WTC11 (cell line): Measurements from ENCODE around the gene USP7. TPM values are rescaled to one million over a fixed set of nuclear protein-coding genes. Genes with fewer than 3 reads are reported as not detected.

Experiments
- ATAC-seq: fragments of 200-7000 bp; cut with Tn5 transposase; 2 replicates; pipeline ENCODE4 v1.10.0; 2021; ENCODE audit warnings: mild to moderate bottlenecking, moderate library complexity
- CTCF ChIA-PET: fragments of 300-600 bp; sonication (Branson Sonifier 250); formaldehyde crosslinking; loops from one replicate; lab custom pipeline; 2021; ENCODE audit warnings: antibody characterized with exemption; lab: Charles Lee
- POLR2A ChIA-PET: fragments of 350-600 bp; sonication (Branson Sonifier 250); formaldehyde crosslinking; loops from one replicate; lab custom pipeline; 2021; ENCODE audit warnings: antibody characterized with exemption; lab: Charles Lee
- DNase-seq: peaks from one replicate; pipeline ENCODE4 v3.0.0; 2021; ENCODE audit warnings: low spot score
- H3K27ac Mint-ChIP-seq: 2 replicates; pipeline ENCODE4 v1.8.0; 2021; ENCODE audit warnings: mixed read lengths
- H3K27me3 Mint-ChIP-seq: 2 replicates; pipeline ENCODE4 v1.8.0; 2021; ENCODE audit warnings: low read depth, mild to moderate bottlenecking, moderate library complexity, mixed read lengths
- H3K36me3 Mint-ChIP-seq: 2 replicates; pipeline ENCODE4 v1.8.0; 2021; ENCODE audit warnings: mixed read lengths
- H3K4me1 Mint-ChIP-seq: 2 replicates; pipeline ENCODE4 v1.8.0; 2022; ENCODE audit warnings: mixed read lengths
- H3K4me3 Mint-ChIP-seq: 2 replicates; pipeline ENCODE4 v1.8.0; 2021; ENCODE audit warnings: mild to moderate bottlenecking, moderate library complexity, mixed read lengths
- H3K9me3 Mint-ChIP-seq: 2 replicates; pipeline ENCODE4 v1.8.0; 2021; ENCODE audit warnings: mixed read lengths
- AFF4 ChIP-seq: sonication (generic); formaldehyde crosslinking; IDR thresholded peaks from 2 replicates; pipeline ENCODE4 v1.8.1; 2023; ENCODE audit warnings: mild to moderate bottlenecking, missing genetic modification reagents, borderline replicate concordance
- ATF1 ChIP-seq: sonication (generic); formaldehyde crosslinking; IDR thresholded peaks from 2 replicates; pipeline ENCODE4 v1.8.1; 2023; ENCODE audit warnings: mild to moderate bottlenecking, moderate library complexity, missing genetic modification reagents
- CREM ChIP-seq: sonication (generic); formaldehyde crosslinking; IDR thresholded peaks from 2 replicates; pipeline ENCODE4 v1.8.1; 2022; ENCODE audit warnings: mild to moderate bottlenecking, missing genetic modification reagents, moderate library complexity
- CTCF ChIP-seq: fragments of 200-600 bp; IDR thresholded peaks from 2 replicates; pipeline ENCODE4 v1.8.0; 2022; ENCODE audit warnings: antibody characterized with exemption
- GABPB1 ChIP-seq: sonication (generic); formaldehyde crosslinking; IDR thresholded peaks from 2 replicates; pipeline ENCODE4 v1.8.1; 2023; ENCODE audit warnings: mild to moderate bottlenecking, missing genetic modification reagents
- GTF2I ChIP-seq: fragments of 250-450 bp; sonication (Bioruptor Pico); conservative IDR thresholded peaks from 2 replicates; pipeline ENCODE4 v1.4.0; 2021; ENCODE audit warnings: mild to moderate bottlenecking
- HMGA2 ChIP-seq: fragments of 250-450 bp; sonication (Bioruptor Pico); IDR thresholded peaks from 2 replicates; pipeline ENCODE4 v1.4.0; 2021; ENCODE audit warnings: mild to moderate bottlenecking, moderate library complexity
- JUN ChIP-seq: sonication (generic); formaldehyde crosslinking; IDR thresholded peaks from 2 replicates; pipeline ENCODE4 v1.8.0; 2023; ENCODE audit warnings: mild to moderate bottlenecking, missing genetic modification reagents
- MXD4 ChIP-seq: fragments of 250-450 bp; sonication (Bioruptor Pico); IDR thresholded peaks from 2 replicates; pipeline ENCODE4 v1.8.0; 2021; ENCODE audit warnings: mild to moderate bottlenecking, moderate library complexity, borderline replicate concordance
- NFE2L1 ChIP-seq: sonication (generic); formaldehyde crosslinking; IDR thresholded peaks from 2 replicates; pipeline ENCODE4 v1.8.1; 2023; ENCODE audit warnings: missing genetic modification reagents
- STAT6 ChIP-seq: sonication (generic); formaldehyde crosslinking; conservative IDR thresholded peaks from 2 replicates; pipeline ENCODE4 v1.8.1; 2023; ENCODE audit warnings: mild to moderate bottlenecking, low read depth, missing genetic modification reagents, moderate library complexity
- TP53 ChIP-seq: sonication (generic); formaldehyde crosslinking; IDR thresholded peaks from 2 replicates; pipeline ENCODE4 v1.8.1; 2023; ENCODE audit warnings: mild to moderate bottlenecking, missing genetic modification reagents
- ZBTB21 ChIP-seq: sonication (generic); formaldehyde crosslinking; IDR thresholded peaks from 2 replicates; pipeline ENCODE4 v1.8.1; 2023; ENCODE audit warnings: mild to moderate bottlenecking, missing genetic modification reagents, borderline replicate concordance
- total RNA-seq: library from RNA; stranded (reverse); gene quantifications from 3 replicates; pipeline ENCODE4 v1.2.3, GENCODE V29; 2021
- TF ChIP-seq, protein P1 (sequence below): sonication (generic); formaldehyde crosslinking; IDR thresholded peaks from 2 replicates; pipeline ENCODE4 v1.8.1; 2023; ENCODE audit warnings: mild to moderate bottlenecking, missing genetic modification reagents, moderate library complexity
- TF ChIP-seq, protein P2 (sequence below): sonication (generic); formaldehyde crosslinking; IDR thresholded peaks from 2 replicates; pipeline ENCODE4 v1.8.0; 2023; ENCODE audit warnings: missing genetic modification reagents, mild to moderate bottlenecking, borderline replicate concordance
- TF ChIP-seq, protein P3 (sequence below): fragments of 250-450 bp; sonication (Bioruptor Pico); conservative IDR thresholded peaks from 2 replicates; pipeline ENCODE4 v1.9.0; 2021; ENCODE audit warnings: mild to moderate bottlenecking

USP7 gene
- total RNA-seq, 1 experiment from 2014 or later: 211 TPM

DNA sequence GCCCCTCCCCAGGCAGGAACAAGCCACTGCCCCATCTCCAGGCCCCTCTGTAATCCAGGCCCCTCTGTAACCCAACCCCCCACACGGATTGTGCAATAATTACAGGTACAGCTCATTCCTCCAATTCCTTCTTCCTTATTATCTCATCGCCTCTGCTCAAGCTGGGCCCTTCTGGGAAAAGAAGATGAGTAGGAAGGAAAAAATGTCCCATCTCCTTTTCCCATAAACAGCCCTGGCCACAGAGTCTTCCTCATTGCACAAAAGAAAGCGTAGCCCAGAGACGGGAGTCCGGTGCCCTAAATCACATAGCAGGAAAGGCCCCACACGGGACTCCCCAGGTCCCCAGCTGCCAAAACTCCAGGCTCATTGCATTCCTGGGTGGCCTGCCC, 85.2 kb downstream of the USP7 start:
- Mint-ChIP-seq H3K27me3 (no peaks in the 10 kb centered on the region), H3K27ac (0 out of 2 replicates have a peak overlapping the region, but pooled peaks have one; percentile 93), H3K4me3 (no peak overlapping the region), H3K4me1 (peaks cover 13% of the 10 kb centered on the region), H3K36me3 (no peaks in the 10 kb centered on the region), H3K9me3 (no peaks in the 10 kb centered on the region)
- CTCF ChIA-PET: interaction anchor here (0.6 to 4.1 kb wide), 6 partner anchors 9 to 268 kb away, joined by 3 to 58 read pairs (median 6); partner anchors contain the start of gene CARHSP1
- DNase-seq (no peak), ATAC-seq (no peak)
- POLR2A ChIA-PET: interaction anchor here (1.0 to 3.1 kb wide), 2 partner anchors 9 to 72 kb away, joined by 3 to 10 read pairs; partner anchors contain the start of gene CARHSP1
- no peak for TF ChIP-seq CTCF
- TF ChIP-seq, protein P1, sequence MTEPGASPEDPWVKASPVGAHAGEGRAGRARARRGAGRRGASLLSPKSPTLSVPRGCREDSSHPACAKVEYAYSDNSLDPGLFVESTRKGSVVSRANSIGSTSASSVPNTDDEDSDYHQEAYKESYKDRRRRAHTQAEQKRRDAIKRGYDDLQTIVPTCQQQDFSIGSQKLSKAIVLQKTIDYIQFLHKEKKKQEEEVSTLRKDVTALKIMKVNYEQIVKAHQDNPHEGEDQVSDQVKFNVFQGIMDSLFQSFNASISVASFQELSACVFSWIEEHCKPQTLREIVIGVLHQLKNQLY: no peak
- TF ChIP-seq GABPB1: peak; percentile 36; the same call in 1 of the 2 replicates
- TF ChIP-seq, protein P2, sequence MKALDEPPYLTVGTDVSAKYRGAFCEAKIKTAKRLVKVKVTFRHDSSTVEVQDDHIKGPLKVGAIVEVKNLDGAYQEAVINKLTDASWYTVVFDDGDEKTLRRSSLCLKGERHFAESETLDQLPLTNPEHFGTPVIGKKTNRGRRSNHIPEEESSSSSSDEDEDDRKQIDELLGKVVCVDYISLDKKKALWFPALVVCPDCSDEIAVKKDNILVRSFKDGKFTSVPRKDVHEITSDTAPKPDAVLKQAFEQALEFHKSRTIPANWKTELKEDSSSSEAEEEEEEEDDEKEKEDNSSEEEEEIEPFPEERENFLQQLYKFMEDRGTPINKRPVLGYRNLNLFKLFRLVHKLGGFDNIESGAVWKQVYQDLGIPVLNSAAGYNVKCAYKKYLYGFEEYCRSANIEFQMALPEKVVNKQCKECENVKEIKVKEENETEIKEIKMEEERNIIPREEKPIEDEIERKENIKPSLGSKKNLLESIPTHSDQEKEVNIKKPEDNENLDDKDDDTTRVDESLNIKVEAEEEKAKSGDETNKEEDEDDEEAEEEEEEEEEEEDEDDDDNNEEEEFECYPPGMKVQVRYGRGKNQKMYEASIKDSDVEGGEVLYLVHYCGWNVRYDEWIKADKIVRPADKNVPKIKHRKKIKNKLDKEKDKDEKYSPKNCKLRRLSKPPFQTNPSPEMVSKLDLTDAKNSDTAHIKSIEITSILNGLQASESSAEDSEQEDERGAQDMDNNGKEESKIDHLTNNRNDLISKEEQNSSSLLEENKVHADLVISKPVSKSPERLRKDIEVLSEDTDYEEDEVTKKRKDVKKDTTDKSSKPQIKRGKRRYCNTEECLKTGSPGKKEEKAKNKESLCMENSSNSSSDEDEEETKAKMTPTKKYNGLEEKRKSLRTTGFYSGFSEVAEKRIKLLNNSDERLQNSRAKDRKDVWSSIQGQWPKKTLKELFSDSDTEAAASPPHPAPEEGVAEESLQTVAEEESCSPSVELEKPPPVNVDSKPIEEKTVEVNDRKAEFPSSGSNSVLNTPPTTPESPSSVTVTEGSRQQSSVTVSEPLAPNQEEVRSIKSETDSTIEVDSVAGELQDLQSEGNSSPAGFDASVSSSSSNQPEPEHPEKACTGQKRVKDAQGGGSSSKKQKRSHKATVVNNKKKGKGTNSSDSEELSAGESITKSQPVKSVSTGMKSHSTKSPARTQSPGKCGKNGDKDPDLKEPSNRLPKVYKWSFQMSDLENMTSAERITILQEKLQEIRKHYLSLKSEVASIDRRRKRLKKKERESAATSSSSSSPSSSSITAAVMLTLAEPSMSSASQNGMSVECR (CRISPR knock-in tag): no peak
- TF ChIP-seq ATF1 (CRISPR knock-in tag): no peak
- TF ChIP-seq NFE2L1 (CRISPR knock-in tag): no peak

DNA sequence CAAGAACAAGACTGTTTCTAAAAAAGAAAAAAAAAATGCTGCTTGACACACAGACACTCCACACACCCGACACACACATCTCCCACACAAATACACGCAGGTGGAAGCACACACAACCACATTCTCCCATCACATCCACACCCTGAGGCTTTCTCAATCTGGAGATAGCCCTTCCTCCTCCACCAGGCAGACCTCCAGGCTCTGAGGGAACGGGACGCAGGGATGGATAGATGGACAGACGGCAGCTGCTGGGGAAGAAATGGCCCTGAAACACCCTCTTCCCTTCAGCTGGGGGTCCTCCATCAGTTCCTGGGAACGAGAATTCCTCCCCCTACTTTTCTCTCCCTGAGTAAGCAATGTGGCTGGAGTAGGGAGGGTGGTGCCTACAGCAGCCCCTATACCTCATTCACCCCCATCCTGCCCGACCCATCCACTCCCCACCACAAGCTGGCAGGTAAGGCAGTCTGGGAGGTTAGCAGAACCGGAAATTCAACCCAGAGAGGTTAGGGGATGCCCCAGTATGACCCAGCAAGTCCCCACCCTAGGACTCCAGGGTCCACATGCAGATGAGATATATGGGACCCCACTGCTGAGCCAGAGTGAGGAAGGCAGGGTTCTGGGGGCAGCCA, 85.7 kb downstream of the USP7 start:
- peaks cover 13% of the 10 kb centered on the region for H3K4me1 Mint-ChIP-seq
- ATAC-seq (no peak; the same call in 1 of the 2 replicates), DNase-seq (no peak)
- H3K27me3 Mint-ChIP-seq: no peaks in the 10 kb centered on the region
- no peak overlapping the region for H3K27ac Mint-ChIP-seq
- H3K36me3 Mint-ChIP-seq: no peaks in the 10 kb centered on the region
- H3K4me3 Mint-ChIP-seq: no peak overlapping the region
- ChIA-PET POLR2A (interaction anchor here (1.0 to 3.1 kb wide), 2 partner anchors 9 to 72 kb away, joined by 3 to 10 read pairs; partner anchors contain the start of gene CARHSP1), CTCF (interaction anchor here (0.6 to 4.1 kb wide), 6 partner anchors 8 to 268 kb away, joined by 3 to 58 read pairs (median 6); partner anchors contain the start of gene CARHSP1)
- no peaks in the 10 kb centered on the region for H3K9me3 Mint-ChIP-seq
- TF ChIP-seq GTF2I (no peak), CREM (CRISPR knock-in tag) (no peak), HMGA2 (CRISPR knock-in tag) (no peak), JUN (no peak), MXD4 (CRISPR knock-in tag) (no peak), STAT6 (CRISPR knock-in tag) (no peak), AFF4 (CRISPR knock-in tag) (no peak), ATF1 (CRISPR knock-in tag) (no peak), TP53 (no peak), ZBTB21 (CRISPR knock-in tag) (no peak)
- TF ChIP-seq, protein P3, sequence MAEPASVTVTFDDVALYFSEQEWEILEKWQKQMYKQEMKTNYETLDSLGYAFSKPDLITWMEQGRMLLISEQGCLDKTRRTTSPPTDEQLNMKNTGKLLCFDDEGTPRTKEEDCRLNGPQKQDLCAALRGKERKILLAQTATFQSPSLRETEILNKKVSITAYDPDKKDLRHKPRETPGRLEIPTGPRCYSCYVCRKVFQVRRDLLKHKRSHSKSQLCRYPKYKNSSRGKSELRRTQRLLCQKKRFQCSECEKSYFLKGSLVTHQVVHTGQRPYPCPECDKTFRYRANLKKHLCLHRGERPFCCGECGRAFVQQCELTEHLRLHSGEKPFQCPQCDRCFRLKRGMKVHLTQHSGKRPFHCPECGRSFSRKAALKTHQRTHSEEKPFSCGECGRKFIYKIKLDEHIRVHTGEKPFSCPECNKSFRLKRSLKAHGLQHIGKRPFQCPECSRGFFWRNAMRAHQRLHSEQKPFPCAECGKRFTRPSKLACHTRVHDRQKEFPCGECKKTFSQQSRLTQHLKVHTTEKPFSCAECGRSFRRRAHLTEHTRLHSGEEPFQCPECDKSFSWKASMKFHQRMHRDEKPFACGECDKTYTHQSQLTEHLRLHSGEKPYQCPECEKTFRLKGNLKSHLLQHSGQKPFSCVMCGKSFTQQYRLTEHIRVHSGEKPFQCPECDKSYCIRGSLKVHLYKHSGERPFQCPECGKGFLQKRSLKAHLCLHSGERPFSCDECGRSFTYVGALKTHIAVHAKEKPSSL: no peak
- TF ChIP-seq, protein P1: no peak
